Muscle layer of duodenum (tissue), 2 donors: ENCODE results near the gene ARID5B.

ENCODE experiments used
- H3K27ac ChIP-seq: one replicate; pipeline ENCODE4 v1.7.0; 2013; ENCODE audit warnings: mild to moderate bottlenecking, low read length
- H3K27me3 ChIP-seq: one replicate; pipeline ENCODE4 v1.7.0; 2013; ENCODE audit warnings: low read depth, mild to moderate bottlenecking, control low read depth, low read length
- H3K36me3 ChIP-seq, 2 donors: one replicate each; pipeline ENCODE4 v1.7.0; 2013; ENCODE audit warnings: low read length in 2 of 2, control low read depth in 1 of 2, mild to moderate bottlenecking in 1 of 2; ENCODE audit not compliant: insufficient read depth in 2 of 2, control insufficient read depth in 1 of 2
- H3K4me1 ChIP-seq, 2 donors: one replicate each; pipeline ENCODE4 v1.7.0; 2013; ENCODE audit warnings: low read length in 2 of 2, mild to moderate bottlenecking in 2 of 2, control low read depth in 1 of 2, moderate library complexity in 1 of 2; ENCODE audit not compliant: insufficient read depth in 2 of 2, control insufficient read depth in 1 of 2
- H3K4me3 ChIP-seq, 2 donors: one replicate each; pipeline ENCODE4 v1.7.0; 2013; ENCODE audit warnings: low read length in 2 of 2, low read depth in 1 of 2, mild to moderate bottlenecking in 1 of 2
- H3K9me3 ChIP-seq, 2 donors: one replicate each; pipeline ENCODE4 v1.7.0; 2013; ENCODE audit warnings: low read length in 2 of 2, control low read depth in 1 of 2, mild to moderate bottlenecking in 1 of 2; ENCODE audit not compliant: control insufficient read depth in 1 of 2
- donor health status: healthy.

The ARID5B gene

GRCh38 chr10:62106929-62107519 lies 205.5 kb downstream of the ARID5B start:
- no peaks in the 10 kb centered on the region for H3K4me1 ChIP-seq
- H3K9me3 ChIP-seq = no peaks in the 10 kb centered on the region
- no peaks in the 10 kb centered on the region for H3K27me3 ChIP-seq
- H3K4me3 ChIP-seq = no peak overlapping the region
- H3K36me3 ChIP-seq = no peaks in the 10 kb centered on the region
- H3K27ac ChIP-seq = no peak overlapping the region

- Histone ChIP-seq H3K9me3 (no peaks in the 10 kb centered on the region), H3K4me3 (no peak overlapping the region), H3K4me1 (no peaks in the 10 kb centered on the region), H3K27me3 (no peaks in the 10 kb centered on the region), H3K36me3 (no peaks in the 10 kb centered on the region), H3K27ac (no peak overlapping the region)
Measured at GRCh38 chr10:62108759-62109586, 207.5 kb downstream of the ARID5B start.

DNA sequence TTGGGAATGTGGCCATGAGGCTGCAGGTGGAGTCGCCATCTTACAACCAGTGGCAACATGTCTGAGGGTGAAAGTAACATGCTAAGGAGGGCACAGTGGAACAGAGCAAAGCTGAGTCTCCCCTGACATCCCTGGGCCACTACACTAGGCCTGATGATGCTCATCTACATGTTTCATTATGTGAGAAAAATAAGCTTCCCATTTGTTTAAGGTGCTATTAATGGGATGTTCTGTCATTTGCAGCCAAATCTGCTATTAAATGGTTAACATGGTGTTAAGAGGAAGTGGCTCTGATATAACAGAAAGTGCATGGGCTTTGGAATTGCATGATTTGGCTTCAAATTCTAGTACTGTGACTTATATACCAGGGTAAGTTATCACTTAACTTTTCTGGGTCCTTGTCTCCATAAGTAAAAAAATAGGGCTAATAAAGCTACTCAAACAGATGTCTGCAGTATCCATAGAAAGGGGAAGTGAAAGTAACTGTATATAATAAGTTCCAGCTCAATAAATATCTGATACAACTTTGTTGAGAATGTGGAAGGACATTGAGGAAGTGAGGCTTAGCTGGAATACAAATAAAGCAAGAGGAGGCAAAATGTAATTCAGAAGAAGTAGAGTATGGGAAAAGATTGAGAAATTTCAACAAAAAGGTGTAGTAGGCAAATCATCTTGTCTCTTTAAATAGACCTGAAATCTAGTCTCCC lies 208.2 kb downstream of the ARID5B start:
- no peaks in the 10 kb centered on the region for H3K4me1 ChIP-seq
- no peaks in the 10 kb centered on the region for H3K36me3 ChIP-seq
- H3K27ac ChIP-seq = no peak overlapping the region
- H3K27me3 ChIP-seq = no peaks in the 10 kb centered on the region
- H3K9me3 ChIP-seq = no peaks in the 10 kb centered on the region
- H3K4me3 ChIP-seq = no peak overlapping the region

- no peaks in the 10 kb centered on the region for H3K27me3 ChIP-seq
- H3K27ac ChIP-seq = no peak overlapping the region
- no peaks in the 10 kb centered on the region for H3K9me3 ChIP-seq
- H3K36me3 ChIP-seq = no peaks in the 10 kb centered on the region
- H3K4me1 ChIP-seq = no peaks in the 10 kb centered on the region
- H3K4me3 ChIP-seq = no peak overlapping the region
Measured at GRCh38 chr10:62112300-62112699, 210.8 kb downstream of the ARID5B start.

- H3K27me3 ChIP-seq = no peaks in the 10 kb centered on the region
Measured at GRCh38 chr10:62112963-62113362, 211.5 kb downstream of the ARID5B start.

DNA sequence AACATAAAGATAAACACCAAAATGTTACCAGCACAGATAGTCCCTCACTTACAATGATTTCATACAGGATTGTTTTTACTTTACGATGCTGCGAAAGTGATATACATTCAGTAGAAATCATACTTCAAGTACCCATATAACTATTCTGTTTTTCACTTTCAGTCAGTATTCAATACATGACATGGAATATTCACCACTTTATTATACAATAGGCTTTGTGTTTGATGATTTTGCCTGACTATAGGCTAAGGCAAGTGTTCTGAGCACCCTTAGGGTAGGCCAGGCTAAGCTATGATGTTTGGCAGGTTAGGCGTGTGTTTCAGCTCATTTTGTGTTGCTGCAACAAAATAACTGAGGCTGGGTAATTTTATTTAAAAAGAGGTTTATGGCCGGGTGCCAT lies 212.2 kb downstream of the ARID5B start:
- H3K36me3 ChIP-seq = no peaks in the 10 kb centered on the region
- H3K4me3 ChIP-seq = no peak overlapping the region
- H3K27ac ChIP-seq = no peak overlapping the region
- H3K27me3 ChIP-seq = no peaks in the 10 kb centered on the region
- no peaks in the 10 kb centered on the region for H3K4me1 ChIP-seq
- H3K9me3 ChIP-seq = no peaks in the 10 kb centered on the region

More at GRCh38 chr10:62112963-62113362, 211.5 kb downstream of the ARID5B start:
- Histone ChIP-seq H3K27ac (no peak overlapping the region), H3K4me3 (no peak overlapping the region), H3K4me1 (no peaks in the 10 kb centered on the region), H3K9me3 (no peaks in the 10 kb centered on the region), H3K36me3 (no peaks in the 10 kb centered on the region)

- Histone ChIP-seq H3K4me3 (no peak overlapping the region), H3K27me3 (no peaks in the 10 kb centered on the region), H3K9me3 (no peaks in the 10 kb centered on the region), H3K4me1 (no peaks in the 10 kb centered on the region), H3K36me3 (no peaks in the 10 kb centered on the region), H3K27ac (no peak overlapping the region)
Measured at GRCh38 chr10:62115321-62115720, 213.8 kb downstream of the ARID5B start.

- Histone ChIP-seq H3K4me3 (no peak overlapping the region), H3K36me3 (no peaks in the 10 kb centered on the region), H3K27me3 (no peaks in the 10 kb centered on the region), H3K9me3 (no peaks in the 10 kb centered on the region), H3K4me1 (no peaks in the 10 kb centered on the region), H3K27ac (no peak overlapping the region)
Measured at GRCh38 chr10:62115842-62116241, 214.3 kb downstream of the ARID5B start.

GRCh38 chr10:62116896-62117295 lies 215.4 kb downstream of the ARID5B start:
- H3K36me3 ChIP-seq = no peaks in the 10 kb centered on the region
- no peak overlapping the region for H3K4me3 ChIP-seq

DNA sequence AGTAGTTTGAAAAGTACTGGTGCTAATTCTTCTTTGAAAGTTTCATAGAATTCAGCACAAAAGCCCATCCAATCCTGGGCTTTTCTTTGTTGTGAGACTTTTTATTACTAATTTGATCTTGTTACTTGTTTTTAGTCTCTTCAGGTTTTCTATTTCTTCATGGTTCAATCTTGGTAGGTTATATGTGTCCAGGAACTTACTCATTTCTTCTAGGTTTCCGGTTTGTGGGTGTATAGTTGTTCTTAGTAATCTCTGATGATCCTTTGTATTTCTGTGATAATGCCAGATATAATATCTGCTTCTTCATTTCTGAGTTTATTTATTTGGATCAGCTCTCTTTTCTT lies 219.7 kb downstream of the ARID5B start:
- Histone ChIP-seq H3K4me3 (no peak overlapping the region), H3K27ac (no peak overlapping the region), H3K27me3 (no peaks in the 10 kb centered on the region), H3K9me3 (peaks cover 0 to 13% of the 10 kb centered on the region in 2 donors), H3K36me3 (no peaks in the 10 kb centered on the region), H3K4me1 (no peaks in the 10 kb centered on the region)

More at GRCh38 chr10:62116896-62117295, 215.4 kb downstream of the ARID5B start:
- Histone ChIP-seq H3K27ac (no peak overlapping the region), H3K27me3 (no peaks in the 10 kb centered on the region), H3K9me3 (peaks cover 0 to under 1% of the 10 kb centered on the region in 2 donors), H3K4me1 (no peaks in the 10 kb centered on the region)

DNA sequence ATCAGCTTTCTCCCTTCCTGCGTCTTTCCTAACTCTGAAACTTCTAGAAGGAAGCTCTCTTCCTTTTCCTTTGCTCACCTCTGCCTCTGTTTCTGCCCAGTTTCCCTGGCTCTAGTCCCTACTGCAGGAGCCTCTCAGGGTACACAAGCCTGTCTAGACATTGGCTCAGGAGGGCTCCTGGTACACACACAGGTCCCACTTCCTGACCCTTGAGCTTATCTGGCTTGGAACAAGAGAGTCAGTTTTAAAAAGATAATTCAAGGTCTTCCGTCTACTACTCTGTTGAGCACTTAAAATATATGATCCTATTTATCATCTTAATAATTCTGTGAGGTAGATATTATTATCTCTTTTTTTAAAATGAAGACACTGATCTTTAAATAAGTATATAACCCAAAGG lies 226.5 kb downstream of the ARID5B start:
- peaks cover 0 to 10% of the 10 kb centered on the region in 2 donors for H3K9me3 ChIP-seq
- H3K4me3 ChIP-seq = no peak overlapping the region
- no peaks in the 10 kb centered on the region for H3K36me3 ChIP-seq
- H3K4me1 ChIP-seq = no peaks in the 10 kb centered on the region
- H3K27me3 ChIP-seq = no peaks in the 10 kb centered on the region
- H3K27ac ChIP-seq = no peak overlapping the region
